ENCODE data around the gene UQCC5.

UQCC5 gene

GRCh38 chr3:52551118-52551517 lies 14.7 kb downstream of the UQCC5 start:
- TF ChIP-seq ZFP3 (CRISPR knock-in tag; IDR thresholded peaks at IDR 0.05) (no peak), TOX (CRISPR knock-in tag; IDR thresholded peaks at IDR 0.05; ENCODE audit: borderline replicate concordance) (no peak), OSR1 (CRISPR knock-in tag; IDR thresholded peaks at IDR 0.05) (no peak)
- ATAC-seq, result no peak

GRCh38 chr3:52552089-52552488 lies 15.7 kb downstream of the UQCC5 start:
- TF ChIP-seq ESRRG (CRISPR knock-in tag; IDR thresholded peaks at IDR 0.05), result no peak
- ATAC-seq, result no peak

- ATAC-seq, result no peak
- no peak for TF ChIP-seq ZNF565 (CRISPR knock-in tag; conservative IDR thresholded peaks at IDR 0.05; ENCODE audit: low read depth)
- no peak for TF ChIP-seq ISL1 (CRISPR knock-in tag; IDR thresholded peaks at IDR 0.05)
- no peak for TF ChIP-seq CSDC2 (CRISPR knock-in tag; IDR thresholded peaks at IDR 0.05)
- no peak for TF ChIP-seq ZFP3 (CRISPR knock-in tag; IDR thresholded peaks at IDR 0.05)
- no peak for TF ChIP-seq TCF4 (CRISPR knock-in tag; IDR thresholded peaks at IDR 0.05; ENCODE audit: borderline replicate concordance)
- no peak for TF ChIP-seq RARB (CRISPR knock-in tag; IDR thresholded peaks at IDR 0.05)
- no peak for TF ChIP-seq ZFP30 (CRISPR knock-in tag; IDR thresholded peaks at IDR 0.05)
- TF ChIP-seq SNAI2 (CRISPR knock-in tag; IDR thresholded peaks at IDR 0.05), result no peak
- TF ChIP-seq ESRRG (CRISPR knock-in tag; IDR thresholded peaks at IDR 0.05), result no peak
- no peak for TF ChIP-seq PPARA (CRISPR knock-in tag; IDR thresholded peaks at IDR 0.05; ENCODE audit: borderline replicate concordance)
- TF ChIP-seq PATZ1 (CRISPR knock-in tag; IDR thresholded peaks at IDR 0.05; ENCODE audit: borderline replicate concordance), result no peak
- no peak for TF ChIP-seq OSR1 (CRISPR knock-in tag; IDR thresholded peaks at IDR 0.05)
- no peak for TF ChIP-seq TOX (CRISPR knock-in tag; IDR thresholded peaks at IDR 0.05; ENCODE audit: borderline replicate concordance)
- TF ChIP-seq BACH2 (CRISPR knock-in tag; IDR thresholded peaks at IDR 0.05; ENCODE audit: borderline replicate concordance), result no peak
- no peak for TF ChIP-seq GLIS3 (CRISPR knock-in tag; IDR thresholded peaks at IDR 0.05)
- no peak for TF ChIP-seq ARNTL (CRISPR knock-in tag; IDR thresholded peaks at IDR 0.05; ENCODE audit: borderline replicate concordance, low read depth)
Measured at GRCh38 chr3:52554026-52554755, 17.8 kb downstream of the UQCC5 start.

GRCh38 chr3:52555056-52555455 lies 18.7 kb downstream of the UQCC5 start:
- TF ChIP-seq TCF4 (CRISPR knock-in tag; IDR thresholded peaks at IDR 0.05; ENCODE audit: borderline replicate concordance), result no peak
- ATAC-seq, result peak; percentile 30; the same call in 1 of the 3 replicates

- no peak for ATAC-seq
Measured at GRCh38 chr3:52557011-52557960, 20.9 kb downstream of the UQCC5 start.

More at GRCh38 chr3:52557011-52557960, 20.9 kb downstream of the UQCC5 start:
- TF ChIP-seq ZFP3 (CRISPR knock-in tag; IDR thresholded peaks at IDR 0.05) (no peak), OSR1 (CRISPR knock-in tag; IDR thresholded peaks at IDR 0.05) (no peak), ZNF565 (CRISPR knock-in tag; conservative IDR thresholded peaks at IDR 0.05; ENCODE audit: low read depth) (no peak), ZC3H10 (CRISPR knock-in tag; IDR thresholded peaks at IDR 0.05) (no peak), CSDC2 (CRISPR knock-in tag; IDR thresholded peaks at IDR 0.05) (no peak), ESRRG (CRISPR knock-in tag; IDR thresholded peaks at IDR 0.05) (no peak), TSHZ2 (CRISPR knock-in tag; IDR thresholded peaks at IDR 0.05) (no peak)

All from SK-N-SH treated with all-trans-retinoic acid at 6 μM for 48 hours (cell line).